ENCODE measurements around the gene DDX18. TPM values are rescaled to one million over a fixed set of nuclear protein-coding genes. Genes with fewer than 3 reads are reported as not detected.

DDX18 gene
- total RNA-seq, 1 experiment from 2014 or later: 99.0 TPM

GRCh38 chr2:117862459-117862858 is 48.0 kb downstream of the DDX18 start:
- no peaks in the 10 kb centered on the region for H3K36me3 ChIP-seq (ENCODE audit: control insufficient read depth, insufficient read depth, low read length)
- DNase-seq: no peak
- H3K27ac Mint-ChIP-seq (ENCODE audit: unreplicated experiment): no peak overlapping the region
- peaks cover 3% of the 10 kb centered on the region for H3K27me3 Mint-ChIP-seq (ENCODE audit: insufficient read depth, unreplicated experiment)
- H3K27me3 ChIP-seq (replicated peaks; ENCODE audit: control insufficient read depth, insufficient read depth, low read length): no peaks in the 10 kb centered on the region
- no peaks in the 10 kb centered on the region for H3K4me1 ChIP-seq
- no peaks in the 10 kb centered on the region for H3K4me1 Mint-ChIP-seq (ENCODE audit: low read depth, unreplicated experiment)
- no peak overlapping the region for H3K4me3 Mint-ChIP-seq (ENCODE audit: unreplicated experiment)
- ChIA-PET CTCF (no interaction called here), POLR2A (no interaction called here)
- no peak for TF ChIP-seq CTCF (IDR thresholded peaks at IDR 0.05; ENCODE audit: insufficient read depth in 1 of 2, low read depth in 1 of 2, low read length in 1 of 2, severe bottlenecking in 1 of 2, unreplicated experiment in 1 of 2)
- no peaks in the 10 kb centered on the region for H3K9me3 Mint-ChIP-seq (ENCODE audit: unreplicated experiment)
- H3K4me3 ChIP-seq (ENCODE audit: low read depth, low read length): no peak overlapping the region
- no TSS peak for BruUV-seq (replicated peaks)
- intact Hi-C loops (cut with micrococcal nuclease; ENCODE audit: unreplicated experiment): no loop called here
- no peaks in the 10 kb centered on the region for H3K9me3 ChIP-seq
- no peaks in the 10 kb centered on the region for H3K36me3 Mint-ChIP-seq (ENCODE audit: insufficient read depth, unreplicated experiment)

GRCh38 chr2:117875786-117876185 is 61.3 kb downstream of the DDX18 start:
- ChIA-PET CTCF (no interaction called here), POLR2A (no interaction called here)
- intact Hi-C loops (cut with micrococcal nuclease; ENCODE audit: unreplicated experiment): no loop called here
- Histone ChIP-seq H3K4me1 (no peaks in the 10 kb centered on the region), H3K9me3 (no peaks in the 10 kb centered on the region), H3K4me3 (ENCODE audit: low read depth, low read length) (no peak overlapping the region), H3K27me3 (replicated peaks; ENCODE audit: control insufficient read depth, insufficient read depth, low read length) (no peaks in the 10 kb centered on the region), H3K36me3 (ENCODE audit: control insufficient read depth, insufficient read depth, low read length) (no peaks in the 10 kb centered on the region)
- H3K4me1 Mint-ChIP-seq (ENCODE audit: low read depth, unreplicated experiment): no peaks in the 10 kb centered on the region
- H3K27ac Mint-ChIP-seq (ENCODE audit: unreplicated experiment): no peak overlapping the region
- H3K27me3 Mint-ChIP-seq (ENCODE audit: insufficient read depth, unreplicated experiment): peaks cover 16% of the 10 kb centered on the region
- H3K36me3 Mint-ChIP-seq (ENCODE audit: insufficient read depth, unreplicated experiment): no peaks in the 10 kb centered on the region
- BruUV-seq (replicated peaks): no TSS peak
- DNase-seq: no peak
- H3K9me3 Mint-ChIP-seq (ENCODE audit: unreplicated experiment): no peaks in the 10 kb centered on the region
- no peak for TF ChIP-seq CTCF (IDR thresholded peaks at IDR 0.05; ENCODE audit: insufficient read depth in 1 of 2, low read depth in 1 of 2, low read length in 1 of 2, severe bottlenecking in 1 of 2, unreplicated experiment in 1 of 2)
- H3K4me3 Mint-ChIP-seq (ENCODE audit: unreplicated experiment): no peak overlapping the region

- Mint-ChIP-seq H3K36me3 (ENCODE audit: insufficient read depth, unreplicated experiment) (no peaks in the 10 kb centered on the region), H3K4me3 (ENCODE audit: unreplicated experiment) (no peak overlapping the region), H3K27ac (ENCODE audit: unreplicated experiment) (no peak overlapping the region), H3K4me1 (ENCODE audit: low read depth, unreplicated experiment) (no peaks in the 10 kb centered on the region), H3K9me3 (ENCODE audit: unreplicated experiment) (no peaks in the 10 kb centered on the region), H3K27me3 (ENCODE audit: insufficient read depth, unreplicated experiment) (peaks cover 21% of the 10 kb centered on the region)
- CTCF ChIA-PET: no interaction called here
- Histone ChIP-seq H3K27me3 (replicated peaks; ENCODE audit: control insufficient read depth, insufficient read depth, low read length) (no peaks in the 10 kb centered on the region), H3K9me3 (peaks cover 2% of the 10 kb centered on the region), H3K36me3 (ENCODE audit: control insufficient read depth, insufficient read depth, low read length) (no peaks in the 10 kb centered on the region), H3K4me3 (ENCODE audit: low read depth, low read length) (no peak overlapping the region), H3K4me1 (no peaks in the 10 kb centered on the region)
- no TSS peak for BruUV-seq (replicated peaks)
- DNase-seq: no peak
- TF ChIP-seq CTCF (IDR thresholded peaks at IDR 0.05; ENCODE audit: insufficient read depth in 1 of 2, low read depth in 1 of 2, low read length in 1 of 2, severe bottlenecking in 1 of 2, unreplicated experiment in 1 of 2): no peak
- POLR2A ChIA-PET: no interaction called here
- intact Hi-C loops (cut with micrococcal nuclease; ENCODE audit: unreplicated experiment): no loop called here
Measured at GRCh38 chr2:117879003-117879402, 64.5 kb downstream of the DDX18 start.

Other genes starting within 250 kb of the DDX18 start
- gene CCDC93, start 199.4 kb downstream of the DDX18 start, total RNA-seq (2022): 34.7 and 35.4 TPM in 2 replicates

Measured in Caco-2 (cell line).